NCI-H526 treated with DMSO at 0.1 percent for 48 hours (cell line): ENCODE results near the gene PPP1R3E.
A peak's percentile ranks its signal among the peaks of the same experiment; 100 is the strongest.
"Not testable (repeated sequence)": the region's sequence is repeated elsewhere in the genome, so short reads cannot be mapped to it uniquely, and the experiment has no call there.

Experiments
- DNase-seq: peaks from one replicate; lab custom pipeline; 2025; lab: John Stamatoyannopoulos, UW

Gene PPP1R3E

GRCh38 chr14:23297611-23298277, 4.9 kb downstream of the PPP1R3E start:
- DNase-seq = no peak

GRCh38 chr14:23297096-23297495, 5.6 kb downstream of the PPP1R3E start:
- DNase-seq = no peak

- no peak for DNase-seq
Measured at GRCh38 chr14:23296012-23296777, 6.5 kb downstream of the PPP1R3E start.

- peak; percentile 8 for DNase-seq
Measured at GRCh38 chr14:23294734-23295561, 7.7 kb downstream of the PPP1R3E start.

GRCh38 chr14:23286902-23287479, 15.7 kb downstream of the PPP1R3E start:
- DNase-seq = no peak

GRCh38 chr14:23286020-23286901, 16.4 kb downstream of the PPP1R3E start, which contains the start of gene HOMEZ:
Gene HOMEZ, minus strand, starts transcription at chr14:23286132. Its CDS starts 180 bp downstream, at chr14:23285952.
- peak; percentile 98 for DNase-seq

GRCh38 chr14:23285530-23286019, 17.1 kb downstream of the PPP1R3E start:
- no peak for DNase-seq

- DNase-seq = no peak
Measured at GRCh38 chr14:23284654-23285529, 17.8 kb downstream of the PPP1R3E start.

- no peak for DNase-seq
Measured at GRCh38 chr14:23281247-23281646, 21.4 kb downstream of the PPP1R3E start.

GRCh38 chr14:23277928-23278327, 24.7 kb downstream of the PPP1R3E start:
- DNase-seq = not testable (repeated sequence)

- DNase-seq = no peak
Measured at GRCh38 chr14:23277189-23277588, 25.5 kb downstream of the PPP1R3E start.

GRCh38 chr14:23275412-23275811, 27.2 kb downstream of the PPP1R3E start:
- no peak for DNase-seq

- DNase-seq = no peak
Measured at GRCh38 chr14:23269193-23269592, 33.5 kb downstream of the PPP1R3E start.

GRCh38 chr14:23260849-23261248, 41.8 kb downstream of the PPP1R3E start:
- DNase-seq = not testable (repeated sequence)

- no peak for DNase-seq
Measured at GRCh38 chr14:23259426-23259825, 43.2 kb downstream of the PPP1R3E start.

- no peak for DNase-seq
Measured at GRCh38 chr14:23258256-23258655, 44.4 kb downstream of the PPP1R3E start.

- no peak for DNase-seq
Measured at GRCh38 chr14:23252420-23253333, 50.0 kb downstream of the PPP1R3E start.

GRCh38 chr14:23252006-23252405, 50.7 kb downstream of the PPP1R3E start:
- DNase-seq = no peak

- no peak for DNase-seq
Measured at GRCh38 chr14:23249824-23250223, 52.8 kb downstream of the PPP1R3E start.
